Measurements from ENCODE around the gene VCAM1. TPM values are rescaled to one million over a fixed set of nuclear protein-coding genes. Genes with fewer than 3 reads are reported as not detected.

Gene VCAM1, protein sequence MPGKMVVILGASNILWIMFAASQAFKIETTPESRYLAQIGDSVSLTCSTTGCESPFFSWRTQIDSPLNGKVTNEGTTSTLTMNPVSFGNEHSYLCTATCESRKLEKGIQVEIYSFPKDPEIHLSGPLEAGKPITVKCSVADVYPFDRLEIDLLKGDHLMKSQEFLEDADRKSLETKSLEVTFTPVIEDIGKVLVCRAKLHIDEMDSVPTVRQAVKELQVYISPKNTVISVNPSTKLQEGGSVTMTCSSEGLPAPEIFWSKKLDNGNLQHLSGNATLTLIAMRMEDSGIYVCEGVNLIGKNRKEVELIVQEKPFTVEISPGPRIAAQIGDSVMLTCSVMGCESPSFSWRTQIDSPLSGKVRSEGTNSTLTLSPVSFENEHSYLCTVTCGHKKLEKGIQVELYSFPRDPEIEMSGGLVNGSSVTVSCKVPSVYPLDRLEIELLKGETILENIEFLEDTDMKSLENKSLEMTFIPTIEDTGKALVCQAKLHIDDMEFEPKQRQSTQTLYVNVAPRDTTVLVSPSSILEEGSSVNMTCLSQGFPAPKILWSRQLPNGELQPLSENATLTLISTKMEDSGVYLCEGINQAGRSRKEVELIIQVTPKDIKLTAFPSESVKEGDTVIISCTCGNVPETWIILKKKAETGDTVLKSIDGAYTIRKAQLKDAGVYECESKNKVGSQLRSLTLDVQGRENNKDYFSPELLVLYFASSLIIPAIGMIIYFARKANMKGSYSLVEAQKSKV
- polyA plus RNA-seq (2012; ENCODE audit: missing spikeins), result 2.8 TPM

GRCh38 chr1:100719490-100719889, at the start of gene VCAM1:
TSS of gene VCAM1 (plus strand) at chr1:100719742. CDS start at chr1:100719861, 119 bp downstream.
- no peak for DNase-seq (ENCODE audit: insufficient read length)
- TF ChIP-seq POLR2AphosphoS5 (IDR thresholded peaks at IDR 0.05; ENCODE audit: low read depth, low read length), result 0 out of 2 replicates have a peak, but pooled peaks have one; percentile 28
- peak; percentile 56; the same call in 1 of the 2 replicates for TF ChIP-seq POLR2A (IDR thresholded peaks at IDR 0.05; ENCODE audit: low read depth, low read length)
- TF ChIP-seq TAF1 (IDR thresholded peaks at IDR 0.05; ENCODE audit: borderline replicate concordance, low read depth, low read length), result no peak
- peak; percentile 84 for FAIRE-seq

DNA sequence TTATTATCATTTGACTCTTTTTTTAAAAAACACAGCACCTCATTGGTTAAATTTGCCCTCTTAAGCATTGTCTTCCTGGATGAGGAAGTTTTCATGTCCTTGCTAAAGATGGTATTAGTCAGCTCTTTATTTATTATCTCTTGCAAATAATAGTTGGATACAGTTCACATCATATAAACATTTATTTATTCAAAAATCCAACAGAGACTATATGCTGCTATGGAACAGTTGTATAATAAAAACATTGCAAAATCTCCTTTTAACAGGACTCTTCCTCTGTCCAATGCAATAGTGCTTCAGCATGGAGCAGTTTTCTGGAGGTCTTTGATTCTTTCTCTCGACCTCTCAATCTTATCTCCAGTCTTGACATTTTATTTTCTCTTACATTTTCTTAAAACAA, 49.5 kb upstream of the VCAM1 start:
- TF ChIP-seq POLR2AphosphoS5 (IDR thresholded peaks at IDR 0.05; ENCODE audit: low read depth, low read length) (no peak), TAF1 (IDR thresholded peaks at IDR 0.05; ENCODE audit: borderline replicate concordance, low read depth, low read length) (no peak)
- FAIRE-seq, result no peak
- no peak for DNase-seq (ENCODE audit: insufficient read length)

GRCh38 chr1:100671601-100672000, 47.9 kb upstream of the VCAM1 start:
- DNase-seq (ENCODE audit: insufficient read length), result no peak
- TF ChIP-seq POLR2A (IDR thresholded peaks at IDR 0.05; ENCODE audit: low read depth, low read length) (no peak), POLR2AphosphoS5 (IDR thresholded peaks at IDR 0.05; ENCODE audit: low read depth, low read length) (no peak), TAF1 (IDR thresholded peaks at IDR 0.05; ENCODE audit: borderline replicate concordance, low read depth, low read length) (no peak)

DNA sequence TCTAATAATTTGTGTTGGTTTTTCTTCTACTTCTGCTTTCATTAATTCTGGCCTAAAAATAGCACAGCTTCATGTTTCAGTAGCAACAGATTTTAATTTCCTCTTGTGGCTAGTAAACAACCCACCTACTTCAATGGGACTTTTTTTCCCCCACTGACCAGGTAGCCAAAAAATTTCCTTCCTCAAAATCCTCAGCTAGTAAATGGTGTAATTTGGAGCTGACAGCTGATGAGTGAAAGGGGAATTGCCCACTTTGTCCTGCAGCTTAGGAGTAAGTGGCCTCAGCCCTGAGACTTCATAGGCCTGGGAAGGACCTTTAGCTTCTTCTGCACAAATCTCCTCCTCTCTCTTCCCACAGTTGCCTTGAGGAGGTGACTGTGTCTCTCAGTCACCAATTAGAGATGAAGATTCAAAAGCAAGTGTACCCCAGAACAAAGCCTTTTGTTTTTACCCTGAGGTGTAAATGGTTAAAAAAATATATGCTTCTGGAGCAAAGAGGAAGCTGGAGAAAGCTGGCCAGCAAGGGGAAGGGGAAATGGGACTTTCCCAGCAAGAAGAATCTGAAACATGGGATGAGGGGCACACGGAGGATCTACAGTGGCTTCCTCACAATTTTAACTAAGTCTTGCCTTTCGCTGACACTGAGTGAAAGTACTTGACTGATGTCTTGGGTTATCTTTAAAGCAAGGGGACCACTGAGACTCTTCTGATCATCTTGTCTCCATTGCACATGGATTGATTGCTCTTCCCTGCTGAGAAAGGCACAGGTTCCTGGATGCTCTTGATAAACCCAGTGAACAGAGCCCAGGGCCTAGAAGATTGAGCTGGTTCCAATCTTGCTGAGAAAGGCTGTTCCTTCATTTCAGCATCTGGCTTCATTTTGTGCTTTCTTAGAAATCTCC, 35.8 kb upstream of the VCAM1 start:
- DNase-seq (ENCODE audit: insufficient read length), result no peak
- TF ChIP-seq TAF1 (IDR thresholded peaks at IDR 0.05; ENCODE audit: borderline replicate concordance, low read depth, low read length) (no peak), POLR2A (IDR thresholded peaks at IDR 0.05; ENCODE audit: low read depth, low read length) (no peak), POLR2AphosphoS5 (IDR thresholded peaks at IDR 0.05; ENCODE audit: low read depth, low read length) (no peak)
- FAIRE-seq, result peak; percentile 30

More at GRCh38 chr1:100671601-100672000, 47.9 kb upstream of the VCAM1 start:
- no peak for FAIRE-seq

GRCh38 chr1:100699744-100700143, 19.8 kb upstream of the VCAM1 start:
- no peak for FAIRE-seq
- no peak for TF ChIP-seq TAF1 (IDR thresholded peaks at IDR 0.05; ENCODE audit: borderline replicate concordance, low read depth, low read length)
- no peak for TF ChIP-seq POLR2AphosphoS5 (IDR thresholded peaks at IDR 0.05; ENCODE audit: low read depth, low read length)
- no peak for TF ChIP-seq POLR2A (IDR thresholded peaks at IDR 0.05; ENCODE audit: low read depth, low read length)
- DNase-seq (ENCODE audit: insufficient read length), result no peak

- DNase-seq (ENCODE audit: insufficient read length), result no peak
- FAIRE-seq, result no peak
- TF ChIP-seq TAF1 (IDR thresholded peaks at IDR 0.05; ENCODE audit: borderline replicate concordance, low read depth, low read length) (no peak), POLR2AphosphoS5 (IDR thresholded peaks at IDR 0.05; ENCODE audit: low read depth, low read length) (no peak), POLR2A (IDR thresholded peaks at IDR 0.05; ENCODE audit: low read depth, low read length) (no peak)
Observed at GRCh38 chr1:100700586-100700985, 19.0 kb upstream of the VCAM1 start.

DNA sequence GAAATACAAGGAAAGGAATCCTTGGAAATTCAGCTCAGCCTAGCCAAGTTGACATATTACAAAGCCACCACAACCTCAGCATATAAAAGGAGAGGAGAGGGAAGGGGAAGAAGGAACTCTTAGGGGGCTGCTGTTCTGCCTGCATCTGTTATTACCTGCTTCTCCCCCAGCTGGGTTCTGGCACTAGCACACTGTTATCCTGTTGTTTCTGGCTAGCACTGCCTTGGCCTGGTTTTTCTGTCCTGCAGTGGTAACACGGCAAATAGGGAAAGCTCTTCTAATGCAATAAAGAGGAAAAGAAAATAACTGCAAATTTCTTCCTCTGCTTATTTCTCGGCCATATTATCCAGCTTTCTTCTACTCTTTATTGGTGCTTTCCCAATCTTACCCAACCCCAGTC, 16.5 kb upstream of the VCAM1 start:
- FAIRE-seq, result no peak
- TF ChIP-seq POLR2A (IDR thresholded peaks at IDR 0.05; ENCODE audit: low read depth, low read length) (no peak), POLR2AphosphoS5 (IDR thresholded peaks at IDR 0.05; ENCODE audit: low read depth, low read length) (no peak)

GRCh38 chr1:100703716-100704115, 15.8 kb upstream of the VCAM1 start:
- FAIRE-seq, result no peak

More for the DNA sequence above, 16.5 kb upstream of the VCAM1 start:
- no peak for DNase-seq (ENCODE audit: insufficient read length)

DNA sequence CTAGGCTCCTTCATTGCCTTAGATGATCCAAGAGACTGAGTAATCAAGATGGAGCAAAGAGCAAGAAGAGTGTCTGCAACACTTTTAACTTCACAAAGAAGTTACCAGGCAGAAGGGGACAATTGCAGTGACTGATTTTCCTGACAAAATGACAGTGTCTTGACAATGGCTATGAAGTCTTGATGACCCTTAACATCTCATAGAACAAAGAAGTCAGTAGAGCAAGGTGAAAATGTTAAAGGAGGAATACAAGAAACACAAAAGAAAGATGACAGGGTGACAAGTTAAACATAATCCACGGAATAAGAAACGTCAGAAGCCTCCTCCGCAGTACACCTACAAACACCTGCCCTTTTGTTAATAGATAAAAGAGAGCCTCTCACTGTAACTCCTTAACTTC, 15.1 kb upstream of the VCAM1 start:
- FAIRE-seq, result no peak
- DNase-seq (ENCODE audit: insufficient read length), result no peak
- no peak for TF ChIP-seq POLR2AphosphoS5 (IDR thresholded peaks at IDR 0.05; ENCODE audit: low read depth, low read length)
- no peak for TF ChIP-seq POLR2A (IDR thresholded peaks at IDR 0.05; ENCODE audit: low read depth, low read length)
- no peak for TF ChIP-seq TAF1 (IDR thresholded peaks at IDR 0.05; ENCODE audit: borderline replicate concordance, low read depth, low read length)

More at GRCh38 chr1:100703716-100704115, 15.8 kb upstream of the VCAM1 start:
- TF ChIP-seq POLR2AphosphoS5 (IDR thresholded peaks at IDR 0.05; ENCODE audit: low read depth, low read length) (no peak), POLR2A (IDR thresholded peaks at IDR 0.05; ENCODE audit: low read depth, low read length) (no peak), TAF1 (IDR thresholded peaks at IDR 0.05; ENCODE audit: borderline replicate concordance, low read depth, low read length) (no peak)
- DNase-seq (ENCODE audit: insufficient read length), result no peak

DNA sequence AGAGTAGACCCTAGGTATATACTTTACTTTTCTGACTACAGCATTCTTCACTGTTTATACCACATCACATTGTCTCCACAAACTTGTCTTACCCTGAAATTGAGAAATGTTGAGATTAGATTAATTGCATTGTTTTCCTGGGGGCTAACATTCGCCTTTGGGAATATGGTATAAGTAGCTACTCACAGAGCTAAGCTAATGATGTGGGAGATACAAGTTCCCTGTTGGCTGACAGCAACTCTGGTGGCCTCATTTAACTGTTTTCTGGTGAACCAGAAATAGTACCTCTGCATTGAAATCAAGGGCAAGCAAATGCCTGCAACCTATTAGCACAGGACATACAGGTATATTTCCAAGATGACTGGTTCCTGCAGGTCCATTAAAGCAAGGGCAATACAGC, 13.2 kb upstream of the VCAM1 start:
- no peak for TF ChIP-seq TAF1 (IDR thresholded peaks at IDR 0.05; ENCODE audit: borderline replicate concordance, low read depth, low read length)
- TF ChIP-seq POLR2A (IDR thresholded peaks at IDR 0.05; ENCODE audit: low read depth, low read length), result no peak
- TF ChIP-seq POLR2AphosphoS5 (IDR thresholded peaks at IDR 0.05; ENCODE audit: low read depth, low read length), result no peak
- FAIRE-seq (no peak), DNase-seq (ENCODE audit: insufficient read length) (no peak)

DNA sequence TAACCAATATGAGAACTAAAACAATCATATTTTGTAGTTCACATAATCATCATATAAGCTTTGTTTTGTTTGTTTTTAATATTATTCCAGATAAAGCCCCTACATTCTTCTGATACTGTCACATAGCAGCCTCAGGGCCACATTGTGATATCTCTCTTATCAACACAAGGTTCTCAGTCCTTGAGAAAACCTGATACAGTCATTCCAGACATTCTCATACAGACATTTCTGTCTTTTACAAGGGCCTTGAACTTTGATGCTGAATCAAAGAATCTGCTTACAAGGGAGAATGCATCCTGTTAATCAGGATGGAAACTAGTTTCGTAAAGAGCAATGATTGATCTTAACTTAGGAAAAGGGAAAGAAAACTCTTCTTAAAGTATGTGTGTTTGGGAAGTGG, 12.7 kb upstream of the VCAM1 start:
- DNase-seq (ENCODE audit: insufficient read length), result no peak
- no peak for TF ChIP-seq TAF1 (IDR thresholded peaks at IDR 0.05; ENCODE audit: borderline replicate concordance, low read depth, low read length)
- TF ChIP-seq POLR2AphosphoS5 (IDR thresholded peaks at IDR 0.05; ENCODE audit: low read depth, low read length), result no peak
- TF ChIP-seq POLR2A (IDR thresholded peaks at IDR 0.05; ENCODE audit: low read depth, low read length), result no peak
- FAIRE-seq, result no peak

Measured in GM12892 (cell line).